Adrenal gland (tissue), 12 donors: ENCODE measurements around the gene MED13. TPM values are rescaled to one million over a fixed set of nuclear protein-coding genes. Genes with fewer than 3 reads are reported as not detected.

Experiments used
- DNase-seq, 7 donors: peaks; one replicate each; pipeline ENCODE4 v3.0.0-alpha.2; 2019 to 2020
- H3K27ac ChIP-seq, 5 donors: fragments of 200-600 bp; sonication (generic) in 4 of 5; 1 replicate in 3 of 5; 2 replicates in 2 of 5; pipeline versions ENCODE4 v1.5.1 to v1.8.0; 2016 to 2020; ENCODE audit warnings: mild to moderate bottlenecking in 1 of 5
- H3K27me3 ChIP-seq: fragments of 200-600 bp; 2 replicates; pipeline ENCODE4 v1.8.0; 2021
- H3K36me3 ChIP-seq, 2 donors: fragments of 200-600 bp; replicated peaks in 1 of 2; 1 replicate in 1 of 2; 2 replicates in 1 of 2; pipeline versions ENCODE4 v1.5.1 to v1.8.0; 2018 to 2022
- H3K4me1 ChIP-seq, 2 donors: fragments of 200-600 bp; replicated peaks in 1 of 2; 1 replicate in 1 of 2; 2 replicates in 1 of 2; pipeline versions ENCODE4 v1.5.1 to v1.8.0; 2018 to 2021
- H3K4me3 ChIP-seq, 4 donors: fragments of 200-600 bp; sonication (generic) in 3 of 4; one replicate each; pipeline ENCODE4 v1.5.1; 2016 to 2018
- H3K9me3 ChIP-seq, 3 donors: fragments of 200-600 bp; sonication (generic) in 1 of 3; replicated peaks in 1 of 3; 1 replicate in 2 of 3; 2 replicates in 1 of 3; pipeline versions ENCODE4 v1.5.1 to v1.8.0; 2016 to 2021
- POLR2A ChIP-seq, 2 donors: fragments of 450-650 bp; IDR thresholded peaks; one replicate each; pipeline ENCODE4 v1.6.1; 2017; ENCODE audit warnings: antibody characterized with exemption in 2 of 2, mild to moderate bottlenecking in 2 of 2, moderate library complexity in 1 of 2
- WGBS, 4 donors: extraction: QIAGEN DNeasy Blood & Tissue Kit in 2 of 4; methylation state at CpG; one replicate each; pipeline versions ENCODE4 v1.1.5 to v1.1.7; 2013 to 2017; 5-methylcytosine and 5-hydroxymethylcytosine counted together
- intact Hi-C, 2 donors: fragments of 100-400 bp; cut with DNase I; formaldehyde crosslinking; loops; one replicate each; pipeline versions ENCODE4 v1.14.1 to v1.15.0; 2022 to 2023
- polyA plus RNA-seq, 3 donors: library from polyadenylated mRNA; stranded (reverse); fragments of 200-250 nt in 2 of 3; fragments of 350-450 nt in 1 of 3; fragmentation: Illumina TruSeq in 1 of 3; extraction: RNeasy Lipid Tissue Mini Kit (QIAGEN cat#74804) in 1 of 3; gene quantifications; one replicate each; pipeline ENCODE4 v1.2.3, GENCODE V29; 2013 to 2014
- total RNA-seq, 9 donors: library from RNA; depleted of rRNA in 4 of 9; stranded (reverse); fragments of >200 nt in 4 of 9; fragments of 120-200 nt in 1 of 9; fragmentation: NEBNext Ultra II Directional in 1 of 9; extraction: Animal tissue kit (Norgen Biotek cat#: 25700) in 1 of 9; gene quantifications; one replicate each; pipeline versions ENCODE4 v1.1.0 to v1.2.4, GENCODE V29; 2013 to 2023
- TF ChIP-seq, protein P1 (sequence below), 6 experiments: fragments of 450-650 bp in 4 of 6; fragments of 200-600 bp in 2 of 6; sonication (generic) in 1 of 6; IDR thresholded peaks; 1 replicate in 5 of 6; 2 replicates in 1 of 6; pipeline versions ENCODE4 v1.5.1 to v1.8.0; 2016 to 2021; ENCODE audit warnings: antibody characterized with exemption in 6 of 6, mild to moderate bottlenecking in 2 of 6, moderate library complexity in 1 of 6
- donor health status: healthy with polysubstance abuse.
- donor health status: Bipolar disorder and iron deficiency.
- donor health status: DM: yes; HTN: yes; CAD: no.
- donor health status: DM: no; HTN: no; CAD: no.
- donor health status: DM: no; HTN: no; CAD: no.
- donor health status: DM: yes; HTN: yes; CAD: no.

MED13 gene
- total and polyA plus RNA-seq, 12 donors, result 8.2 to 62.3 (median 51.8) TPM

DNA sequence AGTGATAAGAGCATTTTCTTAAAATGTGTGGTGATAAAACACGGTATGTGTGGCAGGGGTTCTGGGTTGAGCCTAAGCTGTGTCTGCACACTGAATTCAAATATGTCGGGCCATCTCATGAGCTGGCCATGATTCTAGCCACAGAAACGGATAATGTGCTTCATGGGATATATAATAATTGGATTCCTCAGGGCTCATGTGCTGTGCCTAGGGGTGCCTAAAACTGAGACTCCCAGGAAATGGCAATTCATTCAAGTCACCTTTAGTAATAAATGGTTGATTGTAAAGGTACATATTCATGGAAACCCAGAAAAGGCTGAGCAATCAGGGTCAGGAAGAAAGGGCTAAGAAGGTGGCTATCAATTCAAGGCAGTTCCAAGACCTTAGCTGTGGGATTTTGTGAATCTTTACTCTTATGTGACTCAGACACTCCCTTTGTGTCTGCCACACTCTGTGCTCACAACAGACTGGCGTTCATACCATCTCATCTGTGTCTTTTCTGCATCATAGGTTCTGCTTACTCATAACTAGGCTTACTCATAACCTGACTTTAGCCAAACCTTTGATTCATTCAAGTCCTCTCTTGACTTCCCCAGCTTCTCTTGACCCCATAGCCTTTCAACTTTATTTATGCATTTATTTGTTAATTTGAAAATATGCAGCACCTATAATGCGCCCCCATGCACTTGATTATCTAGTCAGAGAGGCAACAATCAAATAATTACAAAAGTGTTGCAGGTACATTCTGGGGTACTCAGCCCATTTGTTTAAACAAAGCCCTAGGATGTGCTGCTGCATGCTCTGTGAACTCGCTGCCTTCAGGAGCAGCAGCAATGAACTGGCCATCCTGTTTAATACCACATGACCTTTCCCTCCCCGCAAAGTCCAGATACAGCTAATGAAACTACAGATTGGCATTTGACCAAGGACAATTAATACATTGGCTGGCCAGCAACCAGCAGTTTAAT, 28.4 kb upstream of the MED13 start:
- Histone ChIP-seq H3K9me3 (no peaks in the 10 kb centered on the region), H3K4me3 (no peak overlapping the region), H3K27me3 (no peaks in the 10 kb centered on the region), H3K4me1 (peaks cover 5 to 16% of the 10 kb centered on the region in 2 donors), H3K36me3 (no peaks in the 10 kb centered on the region), H3K27ac (peak overlapping the region in 2 of 5 donors; percentile 50 to 53)
- intact Hi-C loops, result no loop called here
- WGBS, 4 donors, result 52 to 66% (median 60%) methylated on average over 7 of the region's 7 CpGs
- no peak for TF ChIP-seq POLR2A (IDR thresholded peaks at IDR 0.05)
- TF ChIP-seq, protein P1, sequence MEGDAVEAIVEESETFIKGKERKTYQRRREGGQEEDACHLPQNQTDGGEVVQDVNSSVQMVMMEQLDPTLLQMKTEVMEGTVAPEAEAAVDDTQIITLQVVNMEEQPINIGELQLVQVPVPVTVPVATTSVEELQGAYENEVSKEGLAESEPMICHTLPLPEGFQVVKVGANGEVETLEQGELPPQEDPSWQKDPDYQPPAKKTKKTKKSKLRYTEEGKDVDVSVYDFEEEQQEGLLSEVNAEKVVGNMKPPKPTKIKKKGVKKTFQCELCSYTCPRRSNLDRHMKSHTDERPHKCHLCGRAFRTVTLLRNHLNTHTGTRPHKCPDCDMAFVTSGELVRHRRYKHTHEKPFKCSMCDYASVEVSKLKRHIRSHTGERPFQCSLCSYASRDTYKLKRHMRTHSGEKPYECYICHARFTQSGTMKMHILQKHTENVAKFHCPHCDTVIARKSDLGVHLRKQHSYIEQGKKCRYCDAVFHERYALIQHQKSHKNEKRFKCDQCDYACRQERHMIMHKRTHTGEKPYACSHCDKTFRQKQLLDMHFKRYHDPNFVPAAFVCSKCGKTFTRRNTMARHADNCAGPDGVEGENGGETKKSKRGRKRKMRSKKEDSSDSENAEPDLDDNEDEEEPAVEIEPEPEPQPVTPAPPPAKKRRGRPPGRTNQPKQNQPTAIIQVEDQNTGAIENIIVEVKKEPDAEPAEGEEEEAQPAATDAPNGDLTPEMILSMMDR (IDR thresholded peaks at IDR 0.05), result no peak
- peak in 6 of 7 donors; percentile 19 to 59 (median 39) for DNase-seq

DNA sequence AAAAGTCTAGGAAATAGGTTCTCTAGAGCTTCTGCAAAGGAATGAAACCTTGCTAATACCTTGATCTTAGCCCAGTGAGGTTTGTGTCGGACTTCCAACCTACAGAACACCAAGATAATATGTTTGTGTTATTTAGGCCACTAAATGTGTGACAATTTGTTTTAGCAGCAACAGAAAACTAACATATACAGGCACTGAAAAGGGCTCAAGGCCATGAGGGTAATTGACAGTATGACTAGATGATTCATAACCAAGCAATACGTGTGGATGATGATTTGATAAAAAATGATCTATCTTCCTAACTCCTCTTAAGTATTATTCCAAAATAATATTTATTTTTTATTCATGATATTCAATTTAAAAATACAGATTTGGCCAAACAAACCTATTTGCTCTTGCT, 27.7 kb upstream of the MED13 start:
- intact Hi-C loops, result no loop called here
- H3K27ac ChIP-seq, result peak overlapping the region in 1 of 5 donors; percentile 50
- no peaks in the 10 kb centered on the region for H3K36me3 ChIP-seq
- WGBS, 4 donors, result 64 to 68% (median 67%) methylated on average over 2 of the region's 2 CpGs
- no peaks in the 10 kb centered on the region for H3K9me3 ChIP-seq
- DNase-seq, result no peak
- H3K27me3 ChIP-seq, result no peaks in the 10 kb centered on the region
- H3K4me1 ChIP-seq, result peaks cover 5 to 16% of the 10 kb centered on the region in 2 donors
- TF ChIP-seq, protein P1 (IDR thresholded peaks at IDR 0.05), result no peak
- TF ChIP-seq POLR2A (IDR thresholded peaks at IDR 0.05), result no peak
- H3K4me3 ChIP-seq, result no peak overlapping the region

DNA sequence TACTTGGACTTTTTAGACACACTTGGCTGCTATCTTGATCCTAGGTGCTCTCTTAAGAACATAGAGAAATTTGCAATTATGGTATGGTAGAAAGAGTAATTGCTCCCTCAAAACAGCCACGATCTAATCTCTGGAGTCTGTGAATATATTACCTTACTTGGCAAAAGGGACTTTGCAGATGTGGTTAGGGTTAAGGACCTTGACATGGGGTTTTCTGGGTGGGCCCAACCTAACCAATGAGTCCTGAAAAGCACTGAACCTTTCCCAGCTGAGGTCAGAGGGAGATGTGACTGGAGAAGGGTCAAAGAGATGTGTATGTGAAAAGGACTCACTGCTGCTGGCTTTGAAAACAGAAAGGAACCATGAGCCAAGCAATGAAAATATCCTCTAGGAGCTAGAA, 26.7 kb upstream of the MED13 start:
- Histone ChIP-seq H3K36me3 (no peaks in the 10 kb centered on the region), H3K4me3 (no peak overlapping the region), H3K9me3 (no peaks in the 10 kb centered on the region), H3K27ac (no peak overlapping the region), H3K27me3 (no peaks in the 10 kb centered on the region), H3K4me1 (peaks cover 5 to 16% of the 10 kb centered on the region in 2 donors)
- 68 to 95% (median 80%) methylated on average over 1 of the region's 1 CpG for WGBS, 4 donors
- DNase-seq, result no peak
- TF ChIP-seq, protein P1 (IDR thresholded peaks at IDR 0.05), result no peak
- no peak for TF ChIP-seq POLR2A (IDR thresholded peaks at IDR 0.05)
- intact Hi-C loops, result no loop called here

DNA sequence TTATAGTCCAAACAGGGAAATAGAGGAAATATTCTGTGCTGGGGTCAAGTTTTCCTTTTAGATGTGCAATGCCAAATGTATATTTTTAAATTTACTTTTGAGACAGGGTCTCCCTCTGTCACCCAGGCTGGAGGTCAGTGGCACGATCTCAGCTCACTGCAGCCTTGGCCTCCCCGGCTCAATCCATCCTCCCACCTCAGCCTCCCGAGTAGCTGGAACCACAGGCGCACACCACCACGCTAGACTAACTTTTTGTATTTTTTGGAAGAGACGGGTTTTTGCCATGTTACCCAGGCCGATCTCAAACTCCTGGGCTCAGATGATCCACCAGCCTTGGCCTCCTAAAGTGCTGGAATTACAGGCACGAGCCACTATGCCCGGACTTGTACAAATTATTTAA, 25.8 kb upstream of the MED13 start:
- Histone ChIP-seq H3K4me3 (no peak overlapping the region), H3K4me1 (peaks cover 5 to 16% of the 10 kb centered on the region in 2 donors), H3K27ac (no peak overlapping the region), H3K36me3 (no peaks in the 10 kb centered on the region), H3K9me3 (no peaks in the 10 kb centered on the region), H3K27me3 (no peaks in the 10 kb centered on the region)
- DNase-seq, result no peak
- WGBS, 4 donors, result 86 to 94% (median 94%) methylated on average over 9 of the region's 9 CpGs
- intact Hi-C loops, result no loop called here
- TF ChIP-seq POLR2A (IDR thresholded peaks at IDR 0.05), result no peak
- TF ChIP-seq, protein P1 (IDR thresholded peaks at IDR 0.05), result no peak
